NCI-H128 (cell line): Measurements from ENCODE around the gene NUP133.
"Not testable (repeated sequence)": the region's sequence is repeated elsewhere in the genome, so short reads cannot be mapped to it uniquely, and the experiment has no call there.

Source experiments
- DNase-seq: peaks from one replicate; lab custom pipeline; 2025; ENCODE audit not compliant: unreplicated experiment; lab: John Stamatoyannopoulos, UW

NUP133 gene

DNA sequence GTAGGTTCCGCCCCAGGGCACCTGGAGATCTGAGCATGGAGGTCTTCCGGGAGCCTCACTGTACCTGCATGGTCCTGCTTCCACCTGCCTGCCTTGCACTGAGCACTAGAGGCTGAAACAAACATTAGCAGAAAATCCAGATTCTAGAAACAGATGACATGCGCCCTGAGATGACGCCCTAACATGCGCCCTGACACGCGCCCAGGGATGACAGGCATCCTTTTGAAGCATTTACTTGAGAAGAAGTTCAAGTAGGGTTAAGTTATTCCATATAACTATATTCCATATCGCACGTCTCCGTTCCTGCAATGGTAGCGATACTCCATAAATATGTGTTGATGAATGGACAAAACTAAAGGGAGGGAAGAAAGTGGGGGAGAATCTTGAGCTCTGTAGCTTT, 87.9 kb downstream of the NUP133 start:
- DNase-seq = no peak

DNA sequence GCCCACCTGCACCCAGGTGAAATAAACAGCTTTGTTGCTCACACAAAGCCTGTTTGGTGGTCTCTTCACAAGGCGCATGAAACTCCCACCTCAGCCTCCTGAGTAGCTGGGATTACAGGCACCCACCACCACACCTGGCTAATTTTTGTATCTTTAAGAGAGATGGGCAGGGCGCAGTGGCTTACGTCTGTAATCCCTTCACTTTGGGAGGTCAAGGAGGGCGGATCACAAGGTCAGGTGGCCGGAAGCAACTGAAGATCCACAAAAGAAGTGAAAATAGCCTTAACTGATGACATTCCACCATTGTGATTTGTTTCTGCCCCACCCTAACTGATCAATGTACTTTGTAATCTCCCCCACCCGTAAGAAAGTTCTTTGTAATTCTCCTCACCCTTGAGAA, 89.6 kb downstream of the NUP133 start:
- not testable (repeated sequence) for DNase-seq

GRCh38 chr1:229412810-229413209, 95.3 kb downstream of the NUP133 start:
- DNase-seq = not testable (repeated sequence)

GRCh38 chr1:229412056-229412455, 96.1 kb downstream of the NUP133 start:
- no peak for DNase-seq

DNA sequence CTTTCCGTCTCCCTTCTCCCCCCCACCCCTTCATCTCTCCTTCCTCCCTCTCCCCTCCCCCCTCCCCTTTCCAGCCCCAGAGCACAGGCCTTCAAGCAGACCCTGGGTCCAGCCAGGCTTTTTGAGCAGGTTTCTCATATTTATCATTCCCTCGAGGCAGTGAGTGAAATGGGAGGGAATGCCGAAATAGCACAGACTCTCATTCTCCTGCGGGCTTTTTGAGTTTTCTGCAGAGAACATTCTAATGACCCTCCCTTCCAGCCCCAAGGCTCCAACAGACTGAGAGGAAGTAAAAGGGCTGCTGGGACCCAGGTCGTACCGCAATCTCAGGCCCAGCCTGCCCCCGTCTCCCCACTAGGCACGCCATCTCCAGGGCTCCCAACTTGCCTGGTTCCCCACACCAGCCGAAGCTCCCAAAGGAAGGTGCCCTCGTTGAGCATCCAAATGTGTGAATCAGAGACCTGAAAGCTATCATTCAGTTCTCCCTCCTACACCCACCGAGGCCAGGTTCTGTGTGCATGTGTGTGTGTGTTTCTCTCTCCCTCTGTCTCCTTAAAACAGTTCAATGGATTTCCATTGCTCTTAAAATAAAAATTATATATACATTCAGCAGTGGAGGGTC, 96.6 kb downstream of the NUP133 start:
- DNase-seq = no peak

- DNase-seq = peak; percentile 70
These were observed 97.3 kb downstream of the NUP133 start for GRCh38 chr1:229410692-229411433.

- DNase-seq = no peak
These were observed 97.8 kb downstream of the NUP133 start for GRCh38 chr1:229410370-229410691.

- no peak for DNase-seq
These were observed 98.3 kb downstream of the NUP133 start for GRCh38 chr1:229409616-229410369.

DNA sequence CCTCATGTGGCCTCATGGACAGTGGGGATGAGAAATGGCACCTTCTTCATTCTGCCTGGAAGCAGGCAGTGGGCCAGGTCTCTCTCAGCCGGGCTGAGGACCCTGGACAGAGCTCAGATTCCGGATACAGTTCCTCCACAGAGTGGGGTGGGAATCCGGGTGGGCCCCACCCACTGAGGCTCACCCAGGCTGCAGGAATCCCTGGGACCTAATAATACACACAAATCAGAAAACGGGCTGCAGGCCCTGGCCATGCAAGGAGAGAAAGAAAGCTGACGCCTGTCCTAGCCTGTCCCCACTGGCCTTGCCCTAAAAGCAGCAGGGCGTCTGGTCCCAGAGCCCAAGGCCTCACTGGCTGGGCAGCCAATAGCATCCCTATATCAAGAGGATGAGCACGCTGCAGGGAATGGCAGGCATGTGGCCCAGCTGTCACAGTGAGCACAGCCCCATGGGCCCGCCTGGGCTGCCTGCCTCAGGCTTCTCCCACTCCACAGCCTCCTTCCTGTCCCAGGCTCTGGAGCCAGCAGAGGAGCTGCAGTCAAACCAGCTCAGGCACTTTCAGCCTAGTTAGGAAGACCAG, 99.6 kb downstream of the NUP133 start:
- DNase-seq = no peak

DNA sequence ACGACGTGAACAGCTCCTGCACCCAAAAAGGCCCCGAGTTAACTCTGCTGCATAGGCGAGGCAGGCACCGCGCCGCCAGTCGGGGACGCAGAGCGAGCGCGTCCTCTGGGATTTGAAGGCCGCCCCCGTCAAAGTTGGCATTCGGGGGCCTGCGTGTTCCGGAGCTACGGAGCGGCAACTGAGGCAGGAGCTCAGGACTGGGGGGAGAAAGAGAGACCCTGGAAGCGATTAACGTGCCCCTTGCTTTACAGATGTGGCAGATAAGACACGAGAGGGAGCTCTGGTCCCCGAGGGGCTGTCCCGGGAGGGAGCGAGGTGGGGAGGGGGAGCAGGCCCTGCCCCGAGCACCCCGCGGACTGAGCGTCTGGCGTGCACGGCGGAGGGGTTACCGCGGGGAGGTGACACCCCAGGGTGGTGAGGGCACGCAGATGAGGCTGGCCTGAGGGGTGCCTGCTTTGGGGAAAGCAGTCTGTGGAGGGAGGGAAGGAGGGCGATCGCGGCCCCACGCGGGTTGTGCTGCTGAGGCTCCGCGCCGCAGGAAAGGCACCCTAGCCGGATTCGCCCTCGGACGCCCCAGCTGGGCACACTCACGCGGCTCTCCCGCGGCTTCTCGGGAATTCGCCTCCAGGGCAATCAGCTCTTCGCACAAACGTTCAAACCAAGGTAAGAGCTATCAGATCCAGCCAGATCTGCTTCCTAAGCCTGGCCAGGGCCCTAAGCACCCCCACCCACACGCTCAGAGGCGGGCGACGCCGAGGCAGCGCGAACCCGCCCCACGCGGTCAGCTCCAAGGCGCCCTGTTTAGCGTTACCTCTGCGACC, 100.7 kb downstream of the NUP133 start:
- no peak for DNase-seq

DNA sequence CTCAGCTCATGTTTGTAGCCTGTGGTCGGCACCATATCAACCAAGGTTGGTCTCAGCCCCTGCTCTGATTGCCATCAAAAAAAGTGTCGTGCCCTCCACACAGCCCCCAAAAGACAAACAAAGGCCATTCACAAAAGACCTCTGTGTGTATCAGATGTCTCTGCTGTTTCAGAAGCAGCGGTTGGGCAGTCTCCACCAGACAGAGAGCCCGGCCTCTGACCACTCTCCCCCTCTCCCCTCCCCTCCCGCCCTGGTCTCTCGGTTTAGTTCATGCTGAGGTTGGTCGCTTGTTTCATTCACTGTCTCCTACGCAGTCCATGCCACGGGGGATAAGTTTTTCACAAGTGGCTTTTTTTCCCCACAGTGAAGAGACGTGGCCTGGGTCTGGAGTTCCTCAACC, 101.3 kb downstream of the NUP133 start:
- no peak for DNase-seq

DNA sequence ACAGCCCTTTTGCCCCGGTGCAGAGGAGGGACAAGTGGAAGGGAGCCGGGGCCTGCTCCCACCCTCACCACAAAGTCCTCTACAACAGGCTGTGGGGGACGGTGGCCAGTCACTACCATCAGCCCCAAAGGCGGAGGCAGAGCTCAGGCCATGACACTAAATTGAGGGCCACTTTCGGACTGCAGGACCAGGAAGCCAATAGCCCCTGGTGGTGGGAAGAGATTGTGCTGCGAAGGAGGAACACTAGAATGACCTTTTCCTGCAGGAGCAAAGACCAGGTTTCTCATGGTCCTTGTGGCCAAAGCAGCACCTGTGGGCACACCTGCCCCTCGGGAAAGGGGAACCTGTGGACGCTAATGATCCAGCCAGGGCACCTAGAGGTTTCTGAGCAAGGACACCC, 104.6 kb downstream of the NUP133 start:
- DNase-seq = no peak

GRCh38 chr1:229402993-229403392, 105.1 kb downstream of the NUP133 start:
- DNase-seq = no peak

DNA sequence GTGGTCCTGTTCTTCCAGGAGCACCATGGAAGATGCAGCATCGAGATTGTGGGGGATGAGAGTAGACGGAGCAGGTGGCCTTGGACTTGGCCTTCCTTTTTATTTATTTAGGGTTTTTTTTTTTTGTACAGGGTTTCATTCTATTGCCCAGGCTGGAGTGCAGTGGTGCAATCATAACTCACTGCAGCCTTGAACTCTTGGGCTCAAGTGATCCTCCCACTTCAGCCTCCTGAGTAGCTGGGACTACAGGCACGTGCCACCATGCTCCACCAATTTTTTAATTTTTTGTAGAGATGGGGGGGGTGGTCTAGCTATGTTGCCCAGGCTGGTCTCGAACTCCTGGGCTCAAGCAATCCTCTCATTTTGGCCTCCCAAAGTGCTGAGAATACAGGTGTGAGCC, 105.8 kb downstream of the NUP133 start:
- DNase-seq = not testable (repeated sequence)

DNA sequence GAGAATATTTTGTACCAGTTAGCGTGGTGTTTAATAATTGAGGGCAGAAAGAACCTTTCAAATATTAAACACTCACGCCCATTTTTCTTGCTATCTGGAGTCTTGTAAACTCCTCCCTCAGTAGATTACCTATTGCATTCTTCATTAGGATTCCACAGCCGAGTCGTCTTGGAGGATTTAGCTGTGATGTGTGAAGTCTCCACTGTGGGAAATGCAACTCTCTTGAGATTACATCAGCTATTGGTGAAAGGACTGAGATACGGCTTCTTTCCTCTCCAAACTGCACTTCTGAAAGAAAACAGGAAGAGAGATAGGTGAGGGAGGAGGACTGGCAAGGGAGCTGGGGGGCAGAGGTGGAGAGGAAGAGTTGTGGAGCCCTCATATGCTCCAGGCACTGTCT, 110.4 kb downstream of the NUP133 start:
- no peak for DNase-seq

GRCh38 chr1:229396585-229397206, 111.4 kb downstream of the NUP133 start:
- no peak for DNase-seq

GRCh38 chr1:229394517-229394916, 113.6 kb downstream of the NUP133 start:
- not testable (repeated sequence) for DNase-seq

DNA sequence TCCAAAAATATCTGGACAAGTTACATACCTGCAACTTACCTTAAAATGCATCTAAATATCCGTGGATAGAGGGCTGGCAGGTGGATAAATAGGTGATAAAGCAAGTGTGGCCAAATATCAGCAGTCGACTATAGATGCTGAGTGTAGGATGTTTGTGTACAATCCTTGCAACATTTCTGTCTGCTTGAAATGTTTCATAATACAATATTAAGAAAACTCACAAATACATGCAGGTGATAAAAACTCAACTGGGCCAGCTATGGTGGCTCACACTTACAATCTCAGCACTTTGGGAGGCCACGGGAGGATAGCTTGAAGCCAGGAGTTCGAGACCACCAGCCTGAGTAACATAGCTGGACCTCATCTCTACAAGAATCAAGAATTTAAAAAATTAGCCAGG, 115.2 kb downstream of the NUP133 start:
- DNase-seq = no peak
